GM21423 (cell line): ENCODE data around the gene FAM171A1.

Experiments
- ATAC-seq: cut with Tn5 transposase; IDR thresholded peaks from one replicate; pipeline ENCODE4 v1.9.1; 2021; ENCODE audit warnings: mild to moderate bottlenecking, moderate library complexity; ENCODE audit not compliant: unreplicated experiment

Gene FAM171A1

GRCh38 chr10:15180736-15181135 lies 190.4 kb downstream of the FAM171A1 start:
- no peak for ATAC-seq

- ATAC-seq, result no peak
These were observed 194.8 kb downstream of the FAM171A1 start for GRCh38 chr10:15176269-15176668.

GRCh38 chr10:15175587-15175986 lies 195.5 kb downstream of the FAM171A1 start:
- ATAC-seq, result no peak

GRCh38 chr10:15172306-15172840 lies 198.7 kb downstream of the FAM171A1 start:
- ATAC-seq, result no peak

GRCh38 chr10:15169555-15170401 lies 201.3 kb downstream of the FAM171A1 start:
- peak; percentile 20 for ATAC-seq

GRCh38 chr10:15168786-15169554 lies 202.1 kb downstream of the FAM171A1 start:
- ATAC-seq, result peak; percentile 45

- ATAC-seq, result peak; percentile 84
These were observed 202.8 kb downstream of the FAM171A1 start, which contains the start of gene NMT2 for GRCh38 chr10:15168291-15168785. Gene NMT2 (minus strand): TSS chr10:15168693. CDS start chr10:15168612, 81 bp downstream.

- peak; percentile 38 for ATAC-seq
These were observed 203.4 kb downstream of the FAM171A1 start for GRCh38 chr10:15167411-15168290.

- no peak for ATAC-seq
These were observed 204.8 kb downstream of the FAM171A1 start for GRCh38 chr10:15166325-15166724.

GRCh38 chr10:15163253-15163828 lies 207.7 kb downstream of the FAM171A1 start:
- no peak for ATAC-seq
